Measurements from ENCODE around the gene RELN. TPM values are rescaled to one million over a fixed set of nuclear protein-coding genes. Genes with fewer than 3 reads are reported as not detected.
"Not testable (repeated sequence)": the region's sequence is repeated elsewhere in the genome, so short reads cannot be mapped to it uniquely, and the experiment has no call there.

The RELN gene
- total RNA-seq, 1 donor from 2014 or later = 7.1 TPM

DNA sequence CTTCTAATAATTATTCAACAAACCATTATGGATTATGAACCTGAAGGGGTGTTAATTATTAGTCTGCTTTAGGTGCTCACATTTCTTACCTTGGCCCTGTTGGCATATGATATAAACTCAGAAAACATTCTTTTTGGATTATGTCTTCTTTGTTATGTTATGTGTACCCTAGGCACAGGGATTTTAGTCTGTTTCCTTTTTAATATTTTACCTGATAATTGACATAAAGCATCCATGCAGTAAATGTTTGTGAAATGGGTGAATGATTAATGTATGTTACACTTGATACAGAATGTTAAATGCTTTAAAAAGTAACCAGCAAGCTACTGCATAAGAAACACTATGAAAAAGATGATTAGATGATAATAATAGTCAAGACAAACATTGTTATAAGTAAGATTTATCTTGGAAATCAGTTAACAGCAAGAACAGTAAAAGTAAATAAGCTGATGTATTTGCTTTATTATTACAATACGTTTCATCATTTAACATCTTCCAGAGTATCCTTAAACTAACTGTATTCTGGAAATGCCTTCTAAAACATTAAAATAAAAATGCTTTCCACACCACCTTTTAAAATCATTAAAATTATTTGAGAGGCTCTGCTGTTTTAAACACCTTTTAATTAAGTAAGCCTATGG is 204.7 kb downstream of the RELN start:
- no peaks in the 10 kb centered on the region for H3K36me3 ChIP-seq (ENCODE audit: control insufficient read depth, insufficient read depth, low read length)
- no peaks in the 10 kb centered on the region for H3K27me3 ChIP-seq (ENCODE audit: control insufficient read depth, insufficient read depth, low read length)
- no peak for DNase-seq (ENCODE audit: low read depth)
- TF ChIP-seq, protein P1, sequence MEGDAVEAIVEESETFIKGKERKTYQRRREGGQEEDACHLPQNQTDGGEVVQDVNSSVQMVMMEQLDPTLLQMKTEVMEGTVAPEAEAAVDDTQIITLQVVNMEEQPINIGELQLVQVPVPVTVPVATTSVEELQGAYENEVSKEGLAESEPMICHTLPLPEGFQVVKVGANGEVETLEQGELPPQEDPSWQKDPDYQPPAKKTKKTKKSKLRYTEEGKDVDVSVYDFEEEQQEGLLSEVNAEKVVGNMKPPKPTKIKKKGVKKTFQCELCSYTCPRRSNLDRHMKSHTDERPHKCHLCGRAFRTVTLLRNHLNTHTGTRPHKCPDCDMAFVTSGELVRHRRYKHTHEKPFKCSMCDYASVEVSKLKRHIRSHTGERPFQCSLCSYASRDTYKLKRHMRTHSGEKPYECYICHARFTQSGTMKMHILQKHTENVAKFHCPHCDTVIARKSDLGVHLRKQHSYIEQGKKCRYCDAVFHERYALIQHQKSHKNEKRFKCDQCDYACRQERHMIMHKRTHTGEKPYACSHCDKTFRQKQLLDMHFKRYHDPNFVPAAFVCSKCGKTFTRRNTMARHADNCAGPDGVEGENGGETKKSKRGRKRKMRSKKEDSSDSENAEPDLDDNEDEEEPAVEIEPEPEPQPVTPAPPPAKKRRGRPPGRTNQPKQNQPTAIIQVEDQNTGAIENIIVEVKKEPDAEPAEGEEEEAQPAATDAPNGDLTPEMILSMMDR (IDR thresholded peaks at IDR 0.05; ENCODE audit: insufficient read depth, low read length, poor library complexity, severe bottlenecking) = no peak
- no peak overlapping the region for H3K4me3 ChIP-seq (ENCODE audit: low read depth, low read length)

DNA sequence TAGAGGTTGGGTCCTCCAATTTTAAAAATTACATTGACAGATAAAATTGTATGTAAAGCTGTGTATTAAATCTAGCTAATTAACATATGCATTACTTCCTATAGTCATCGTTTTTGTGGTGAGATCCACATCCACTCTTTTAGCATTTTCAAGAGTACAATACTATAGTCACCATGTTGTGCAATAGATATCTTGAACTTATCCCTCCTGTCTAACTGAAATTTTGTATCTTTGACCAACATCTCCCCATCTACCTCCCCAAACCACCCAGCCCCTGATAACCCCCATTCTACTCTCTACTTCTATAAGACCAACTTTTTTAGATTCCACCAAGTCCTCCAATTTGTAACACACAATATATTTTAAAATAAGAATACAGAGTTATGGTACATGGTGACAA is 208.0 kb downstream of the RELN start:
- no peak for DNase-seq (ENCODE audit: low read depth)
- H3K4me3 ChIP-seq (ENCODE audit: low read depth, low read length) = no peak overlapping the region
- no peaks in the 10 kb centered on the region for H3K36me3 ChIP-seq (ENCODE audit: control insufficient read depth, insufficient read depth, low read length)
- H3K27me3 ChIP-seq (ENCODE audit: control insufficient read depth, insufficient read depth, low read length) = no peaks in the 10 kb centered on the region
- TF ChIP-seq, protein P1 (IDR thresholded peaks at IDR 0.05; ENCODE audit: insufficient read depth, low read length, poor library complexity, severe bottlenecking) = no peak

DNA sequence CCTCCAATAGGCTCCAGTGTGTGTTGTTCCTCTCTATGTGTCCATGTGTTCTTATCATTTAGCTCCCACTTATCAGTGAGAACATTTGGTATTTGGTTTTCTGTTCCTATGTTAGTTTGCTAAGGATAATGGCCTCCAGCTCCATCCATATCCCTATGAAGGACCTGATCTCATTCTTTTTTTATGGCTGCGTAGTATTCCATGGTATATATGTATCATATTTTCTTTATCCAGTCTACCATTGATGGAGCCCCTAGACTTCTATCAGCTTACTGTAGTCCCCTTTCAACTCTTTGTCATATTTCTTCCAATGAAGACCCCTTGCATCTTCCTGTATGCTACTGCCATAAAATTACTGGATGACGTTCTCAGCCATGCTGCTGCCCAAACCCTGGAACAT is 208.9 kb downstream of the RELN start:
- not testable (repeated sequence) for H3K36me3 ChIP-seq (ENCODE audit: control insufficient read depth, insufficient read depth, low read length); H3K27me3 ChIP-seq (ENCODE audit: control insufficient read depth, insufficient read depth, low read length); H3K4me3 ChIP-seq (ENCODE audit: low read depth, low read length); DNase-seq (ENCODE audit: low read depth)

DNA sequence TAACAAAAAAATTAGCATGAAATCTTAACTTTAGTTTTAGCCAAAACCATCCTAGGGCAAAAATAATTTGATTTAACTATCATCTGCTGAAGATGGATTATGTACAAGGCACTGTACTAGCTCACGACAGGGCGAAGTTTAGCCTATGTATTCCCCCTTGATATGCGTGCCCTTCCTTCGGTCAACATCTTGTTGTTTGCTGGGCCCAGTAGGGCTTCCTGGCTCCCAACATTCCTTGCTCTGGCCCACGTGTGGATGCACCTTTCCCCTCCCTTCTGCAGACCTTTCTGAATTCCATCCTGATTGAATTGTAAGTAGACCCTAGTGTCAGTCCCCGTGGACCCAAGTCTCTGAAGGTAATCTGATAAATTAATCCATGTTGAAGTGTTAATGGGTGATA is 212.0 kb downstream of the RELN start:
- Histone ChIP-seq H3K4me3 (ENCODE audit: low read depth, low read length) (no peak overlapping the region), H3K27me3 (ENCODE audit: control insufficient read depth, insufficient read depth, low read length) (no peaks in the 10 kb centered on the region), H3K36me3 (ENCODE audit: control insufficient read depth, insufficient read depth, low read length) (no peaks in the 10 kb centered on the region)
- TF ChIP-seq, protein P1 (IDR thresholded peaks at IDR 0.05; ENCODE audit: insufficient read depth, low read length, poor library complexity, severe bottlenecking) = no peak
- DNase-seq (ENCODE audit: low read depth) = no peak

DNA sequence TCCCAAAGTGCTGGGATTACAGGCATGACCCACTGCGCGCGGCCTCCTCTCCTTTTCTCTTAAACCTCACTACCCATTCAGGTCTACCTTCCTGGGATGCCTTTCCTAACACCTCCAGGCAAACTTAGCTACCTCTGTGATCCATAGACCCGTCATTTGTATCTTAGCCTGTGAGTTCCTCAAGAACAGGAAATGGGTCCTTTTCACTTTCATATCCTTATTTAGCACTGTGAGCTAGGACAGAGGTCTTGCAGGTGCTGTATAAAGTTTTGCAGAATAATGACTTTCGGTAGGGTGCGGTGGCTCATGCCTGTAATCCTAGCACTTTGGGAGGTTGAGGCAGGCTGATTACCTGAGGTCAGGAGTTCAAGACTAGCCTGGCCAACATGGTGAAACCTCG is 215.7 kb downstream of the RELN start:
- no peaks in the 10 kb centered on the region for H3K36me3 ChIP-seq (ENCODE audit: control insufficient read depth, insufficient read depth, low read length)
- H3K4me3 ChIP-seq (ENCODE audit: low read depth, low read length) = no peak overlapping the region
- TF ChIP-seq, protein P1 (IDR thresholded peaks at IDR 0.05; ENCODE audit: insufficient read depth, low read length, poor library complexity, severe bottlenecking) = no peak
- DNase-seq (ENCODE audit: low read depth) = no peak
- H3K27me3 ChIP-seq (ENCODE audit: control insufficient read depth, insufficient read depth, low read length) = no peaks in the 10 kb centered on the region

DNA sequence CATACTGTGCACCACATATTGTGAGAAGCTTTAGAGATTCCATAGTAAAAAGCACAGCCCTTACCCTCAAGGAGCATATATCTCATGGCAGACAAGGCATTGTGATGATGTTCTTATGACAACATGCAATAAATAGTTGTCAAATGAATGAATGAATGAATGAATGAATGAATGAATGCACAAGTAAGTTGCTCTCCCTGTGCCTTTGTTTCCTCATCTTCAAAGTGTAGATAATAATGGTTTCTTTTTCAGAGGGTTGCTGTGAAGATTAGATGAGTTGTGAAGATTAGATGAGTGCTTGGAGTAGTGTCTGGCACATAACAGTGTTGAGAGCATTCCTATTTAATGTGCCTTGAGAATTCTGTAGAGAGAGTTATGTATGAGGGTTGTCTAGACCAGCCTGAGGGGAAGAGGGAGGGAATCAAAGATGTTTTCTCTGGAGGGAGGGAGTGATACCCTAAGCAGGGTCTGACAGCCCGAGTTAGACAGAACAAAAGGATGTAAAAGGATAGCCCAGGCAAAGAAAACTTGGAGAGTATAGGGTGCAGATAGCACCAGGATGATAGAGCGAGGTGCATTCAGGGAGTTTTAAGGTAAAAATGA is 217.2 kb downstream of the RELN start:
- DNase-seq (ENCODE audit: low read depth) = no peak
- H3K4me3 ChIP-seq (ENCODE audit: low read depth, low read length) = no peak overlapping the region
- H3K36me3 ChIP-seq (ENCODE audit: control insufficient read depth, insufficient read depth, low read length) = no peaks in the 10 kb centered on the region
- no peaks in the 10 kb centered on the region for H3K27me3 ChIP-seq (ENCODE audit: control insufficient read depth, insufficient read depth, low read length)
- TF ChIP-seq, protein P1 (IDR thresholded peaks at IDR 0.05; ENCODE audit: insufficient read depth, low read length, poor library complexity, severe bottlenecking) = no peak
